HG02571 (cell line): ENCODE results near the gene IFITM5.
"Not testable (repeated sequence)": the region's sequence is repeated elsewhere in the genome, so short reads cannot be mapped to it uniquely, and the experiment has no call there.

Experiments used
- ATAC-seq: cut with Tn5 transposase; IDR thresholded peaks from one replicate; pipeline ENCODE4 v1.9.1; 2021; ENCODE audit warnings: mild to moderate bottlenecking, moderate library complexity; ENCODE audit not compliant: unreplicated experiment

IFITM5 gene

GRCh38 chr11:299081-299891, at the start of gene IFITM5:
IFITM5 (minus strand) TSS chr11:299526; CDS start chr11:299490, 36 bp downstream.
- ATAC-seq, result no peak

GRCh38 chr11:346529-346928, 47.2 kb upstream of the IFITM5 start:
- no peak for ATAC-seq

GRCh38 chr11:344836-345578, 45.7 kb upstream of the IFITM5 start:
- no peak for ATAC-seq

- no peak for ATAC-seq
Observed at GRCh38 chr11:342328-342727, 43.0 kb upstream of the IFITM5 start.

- ATAC-seq, result no peak
Observed at GRCh38 chr11:340539-341512, 41.5 kb upstream of the IFITM5 start.

- ATAC-seq, result no peak
Observed at GRCh38 chr11:339963-340362, 40.6 kb upstream of the IFITM5 start.

- no peak for ATAC-seq
Observed at GRCh38 chr11:337711-338110, 38.4 kb upstream of the IFITM5 start.

- no peak for ATAC-seq
Observed at GRCh38 chr11:336659-337198, 37.4 kb upstream of the IFITM5 start.

- ATAC-seq, result no peak
Observed at GRCh38 chr11:335779-336658, 36.7 kb upstream of the IFITM5 start.

- ATAC-seq, result no peak
Observed at GRCh38 chr11:334264-334994, 35.1 kb upstream of the IFITM5 start.

GRCh38 chr11:333616-334263, 34.4 kb upstream of the IFITM5 start:
- not testable (repeated sequence) for ATAC-seq

GRCh38 chr11:332651-333480, 33.5 kb upstream of the IFITM5 start:
- ATAC-seq, result no peak

- no peak for ATAC-seq
Observed at GRCh38 chr11:331358-332060, 32.2 kb upstream of the IFITM5 start.

GRCh38 chr11:330694-331357, 31.5 kb upstream of the IFITM5 start:
- ATAC-seq, result no peak

- ATAC-seq, result no peak
Observed at GRCh38 chr11:330307-330693, 31.0 kb upstream of the IFITM5 start.

GRCh38 chr11:329886-330253, 30.5 kb upstream of the IFITM5 start:
- ATAC-seq, result no peak
